RWPE1 (cell line): ENCODE measurements around the gene PTP4A2.

Source experiments
- CTCF ChIA-PET: fragments of 350-600 bp; sonication (Branson Sonifier 250); formaldehyde crosslinking; extraction: SDS; loops from one replicate; lab custom pipeline; 2021; lab: Yijun Ruan, JAX
- POLR2A ChIA-PET: fragments of 400-600 bp; formaldehyde crosslinking; extraction: SDS; loops from one replicate; lab custom pipeline; 2020; ENCODE audit warnings: antibody characterized with exemption; ENCODE audit not compliant: low non-redundant PET; lab: Yijun Ruan, JAX
- DNase-seq: peaks from one replicate; pipeline ENCODE4 v3.0.0; 2012; ENCODE audit warnings: low spot score
- H3K27ac ChIP-seq: fragments of 450-650 bp; 2 replicates; pipeline ENCODE4 v1.5.1; 2017
- CTCF ChIP-seq: fragments of 450-650 bp; conservative IDR thresholded peaks from 2 replicates; pipeline ENCODE4 v1.5.1; 2017; ENCODE audit warnings: low read depth, mild to moderate bottlenecking

PTP4A2 gene

DNA sequence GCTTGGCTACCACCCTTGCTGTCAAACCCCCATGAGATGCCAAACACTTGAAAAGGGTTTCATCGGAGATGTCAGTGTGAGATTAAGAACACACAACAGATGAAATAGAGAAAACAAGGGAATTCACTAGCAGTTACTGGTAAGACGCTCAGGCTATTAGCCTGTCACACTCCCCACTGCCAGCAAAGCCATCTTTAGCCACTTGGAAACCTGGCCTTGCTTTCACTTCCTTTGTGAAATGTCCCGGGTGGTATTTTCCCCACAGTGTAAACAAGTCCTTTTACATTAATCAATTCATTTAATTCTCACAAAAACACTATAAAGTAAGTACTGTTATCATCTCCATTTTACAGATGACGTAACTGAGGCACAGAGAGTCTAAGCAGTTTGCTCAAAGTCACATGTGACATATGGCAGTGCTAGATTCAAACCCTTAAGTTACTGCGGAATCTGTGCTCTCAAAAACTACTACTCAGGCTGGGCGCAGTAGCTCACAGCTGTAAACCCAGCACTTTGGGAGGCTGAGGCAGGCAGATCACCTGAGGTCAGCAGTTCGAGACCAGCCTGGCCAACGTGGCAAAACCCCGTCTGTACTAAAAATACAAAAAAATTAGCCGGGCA, 42.8 kb upstream of the PTP4A2 start:
- ChIA-PET CTCF (no interaction called here), POLR2A (no interaction called here)
- no peak overlapping the region for H3K27ac ChIP-seq
- DNase-seq: no peak
- TF ChIP-seq CTCF: no peak

DNA sequence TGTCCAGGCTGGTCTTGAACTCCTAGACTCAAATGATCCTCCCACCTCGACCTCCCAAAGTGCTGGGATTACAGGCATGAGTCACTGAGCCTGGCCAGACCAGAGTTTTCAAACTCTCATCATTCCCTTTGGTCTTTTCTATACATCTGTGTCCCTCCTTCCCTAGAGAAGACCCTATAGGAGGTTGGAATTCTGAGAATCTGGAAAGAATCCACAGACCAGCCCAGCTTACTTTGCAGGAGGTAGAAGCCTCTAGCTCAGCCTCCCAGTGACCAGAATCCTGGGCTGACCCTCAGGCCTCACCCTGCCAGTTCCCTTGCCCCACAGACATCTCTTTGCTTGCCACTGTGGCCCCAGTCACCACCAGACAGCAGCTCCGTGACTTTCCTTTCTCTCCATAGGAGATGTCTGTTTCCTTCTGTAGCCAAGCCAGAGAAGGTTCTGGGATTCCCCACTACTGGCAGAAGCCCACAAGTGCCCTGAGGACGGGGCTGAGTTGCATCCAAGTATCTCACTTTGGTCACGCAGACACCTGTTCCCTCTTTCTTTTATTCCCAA, 40.8 kb upstream of the PTP4A2 start:
- DNase-seq: no peak
- ChIA-PET POLR2A (no interaction called here), CTCF (no interaction called here)

DNA sequence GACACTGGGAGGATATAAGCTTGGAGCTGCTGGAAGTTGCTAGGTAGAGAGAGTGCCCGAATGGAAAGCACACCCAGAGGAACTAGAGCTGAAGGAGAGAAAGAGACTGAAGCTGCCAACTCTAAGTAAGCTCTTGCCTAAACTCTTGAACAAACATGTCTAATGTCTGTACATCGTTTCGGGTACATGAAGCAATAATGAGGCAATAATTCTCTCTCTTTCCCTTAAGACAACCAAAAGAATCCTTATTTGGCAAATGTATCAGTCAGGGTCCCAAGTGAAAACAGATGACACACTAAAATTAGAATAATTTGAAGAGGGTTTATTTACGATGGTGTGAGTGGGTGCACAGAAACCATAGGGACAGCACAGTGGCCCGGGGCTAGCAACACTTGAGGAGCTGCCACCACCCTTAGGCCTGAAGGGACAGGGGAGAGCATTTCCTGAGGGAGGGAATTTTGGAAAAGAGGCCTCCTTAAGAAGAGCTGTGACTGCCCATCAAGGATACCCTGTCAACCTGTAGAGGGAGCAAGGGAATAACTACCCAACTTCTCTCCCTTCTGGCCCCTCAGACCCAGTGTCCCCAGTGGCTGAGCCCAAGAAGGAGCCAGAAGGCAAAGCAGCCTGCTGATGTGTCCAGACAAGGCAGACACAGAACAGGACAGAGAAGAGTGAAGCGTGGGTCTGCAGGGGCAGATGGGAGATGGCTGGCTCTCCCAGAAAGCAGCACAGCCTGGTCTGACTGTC, 39.4 kb upstream of the PTP4A2 start:
- peak overlapping the region; percentile 76 for H3K27ac ChIP-seq

More for the DNA sequence above, 40.8 kb upstream of the PTP4A2 start:
- no peak for TF ChIP-seq CTCF
- no peak overlapping the region for H3K27ac ChIP-seq

DNA sequence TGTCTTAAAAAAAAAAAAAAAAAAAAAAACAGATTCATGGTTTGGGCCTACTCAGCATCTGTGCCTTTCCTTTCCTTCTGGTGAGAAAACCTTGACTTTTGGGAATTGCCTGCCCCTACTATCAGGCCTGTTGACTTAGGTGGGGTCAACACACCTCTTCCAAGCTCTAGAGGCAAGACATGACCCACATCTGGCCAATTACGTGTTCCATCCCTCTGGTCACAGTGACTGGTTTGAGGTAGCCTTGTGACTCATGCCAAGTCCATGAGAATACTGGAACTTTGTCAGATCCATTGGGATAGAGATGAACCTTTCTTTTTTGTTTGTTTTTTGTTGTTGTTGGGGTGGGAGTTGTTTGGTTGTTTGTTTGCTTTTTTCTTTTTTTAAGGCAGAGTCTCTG, 38.2 kb upstream of the PTP4A2 start:
- CTCF ChIA-PET: interaction anchor here (0.6 kb wide), 1 partner anchor 17 kb away, joined by 3 read pairs; no protein-coding TSS in a partner anchor
- TF ChIP-seq CTCF: no peak
- POLR2A ChIA-PET: no interaction called here
- H3K27ac ChIP-seq: peak overlapping the region; percentile 76
- peak; percentile 10 for DNase-seq

More for the DNA sequence above, 39.4 kb upstream of the PTP4A2 start:
- peak; percentile 22 for DNase-seq
- TF ChIP-seq CTCF: peak; percentile 14; the same call in 1 of the 2 replicates
- POLR2A ChIA-PET: interaction anchor here (0.5 kb wide), 1 partner anchor 85 kb away, joined by 6 read pairs; no protein-coding TSS in a partner anchor
- CTCF ChIA-PET: interaction anchor here (1.3 kb wide), 1 partner anchor 14 kb away, joined by 6 read pairs; no protein-coding TSS in a partner anchor

- POLR2A ChIA-PET: interaction anchor here (0.7 kb wide), 1 partner anchor 87 kb away, joined by 3 read pairs; no protein-coding TSS in a partner anchor
- CTCF ChIA-PET: interaction anchor here (0.6 to 1.3 kb wide), 2 partner anchors 32 to 44 kb away, joined by 3 to 4 read pairs; no protein-coding TSS in a partner anchor
- TF ChIP-seq CTCF: no peak
- DNase-seq: no peak
- no peak overlapping the region for H3K27ac ChIP-seq
Observed at GRCh38 chr1:31970873-31971272, 32.7 kb upstream of the PTP4A2 start.

GRCh38 chr1:31961536-31961935, 23.4 kb upstream of the PTP4A2 start:
- CTCF ChIA-PET: interaction anchor here (0.8 to 1.9 kb wide), 2 partner anchors 9 to 21 kb away, joined by 5 to 12 read pairs; no protein-coding TSS in a partner anchor
- H3K27ac ChIP-seq: no peak overlapping the region
- POLR2A ChIA-PET: no interaction called here
- DNase-seq: no peak
- no peak for TF ChIP-seq CTCF
